T-helper 2 cell treated with Interferon-gamma antibody and Interleukin-4, amounts not matched to agents 5 μg/mL and 100 μg/mL, for 36 hours (primary cell): ENCODE data around the gene BLTP1.

Experiments used
- DNase-seq: peaks from one replicate; pipeline ENCODE4 v3.0.0; 2021; ENCODE audit warnings: low spot score
- H3K27ac Mint-ChIP-seq: one replicate; pipeline ENCODE4 v1.8.0; 2021; ENCODE audit warnings: mild to moderate bottlenecking, mixed read lengths
- H3K27me3 Mint-ChIP-seq: one replicate; pipeline ENCODE4 v1.8.0; 2021; ENCODE audit warnings: low read depth, mixed read lengths
- H3K36me3 Mint-ChIP-seq: one replicate; pipeline ENCODE4 v1.8.0; 2021; ENCODE audit warnings: low read depth, mixed read lengths
- H3K4me1 Mint-ChIP-seq: one replicate; pipeline ENCODE4 v1.8.0; 2021; ENCODE audit warnings: low read depth, mixed read lengths
- H3K4me3 Mint-ChIP-seq: one replicate; pipeline ENCODE4 v1.8.0; 2022; ENCODE audit warnings: mild to moderate bottlenecking, moderate library complexity, mixed read lengths
- H3K9me3 Mint-ChIP-seq: one replicate; pipeline ENCODE4 v1.8.0; 2021; ENCODE audit warnings: mixed read lengths

The BLTP1 gene

GRCh38 chr4:122140834-122141233, 11.3 kb upstream of the BLTP1 start:
- no peak for DNase-seq
- H3K27me3 Mint-ChIP-seq, result peaks cover 21% of the 10 kb centered on the region
- no peaks in the 10 kb centered on the region for H3K36me3 Mint-ChIP-seq
- H3K4me1 Mint-ChIP-seq, result no peaks in the 10 kb centered on the region
- H3K4me3 Mint-ChIP-seq, result no peak overlapping the region
- peaks cover 7% of the 10 kb centered on the region for H3K9me3 Mint-ChIP-seq
- no peak overlapping the region for H3K27ac Mint-ChIP-seq

- H3K9me3 Mint-ChIP-seq, result peaks cover 7% of the 10 kb centered on the region
- H3K36me3 Mint-ChIP-seq, result no peaks in the 10 kb centered on the region
- peaks cover 21% of the 10 kb centered on the region for H3K27me3 Mint-ChIP-seq
- no peak overlapping the region for H3K4me3 Mint-ChIP-seq
- H3K4me1 Mint-ChIP-seq, result peaks cover 2% of the 10 kb centered on the region
- DNase-seq, result no peak
- no peak overlapping the region for H3K27ac Mint-ChIP-seq
Measured at GRCh38 chr4:122142687-122143086, 9.4 kb upstream of the BLTP1 start.

- Mint-ChIP-seq H3K4me1 (peaks cover 14% of the 10 kb centered on the region), H3K4me3 (no peak overlapping the region), H3K27me3 (peaks cover 16% of the 10 kb centered on the region), H3K36me3 (no peaks in the 10 kb centered on the region), H3K9me3 (peaks cover 4% of the 10 kb centered on the region), H3K27ac (no peak overlapping the region)
- no peak for DNase-seq
Measured at GRCh38 chr4:122146652-122147051, 5.5 kb upstream of the BLTP1 start.

- Mint-ChIP-seq H3K27ac (peak overlapping the region; percentile 41), H3K4me1 (peaks cover 31% of the 10 kb centered on the region), H3K9me3 (no peaks in the 10 kb centered on the region), H3K27me3 (no peaks in the 10 kb centered on the region), H3K4me3 (peak overlapping the region; percentile 94), H3K36me3 (peaks cover 8% of the 10 kb centered on the region)
- no peak for DNase-seq
Measured at GRCh38 chr4:122150931-122151330, 1.2 kb upstream of the BLTP1 start.

GRCh38 chr4:122152711-122153226, 638 bp downstream of the BLTP1 start:
- peak; percentile 31 for DNase-seq
- H3K27ac Mint-ChIP-seq, result peak overlapping the region; percentile 93

GRCh38 chr4:122156819-122157218, 4.7 kb downstream of the BLTP1 start:
- H3K4me3 Mint-ChIP-seq, result no peak overlapping the region

More at GRCh38 chr4:122152711-122153226, 638 bp downstream of the BLTP1 start:
- Mint-ChIP-seq H3K36me3 (peaks cover 25% of the 10 kb centered on the region), H3K4me3 (peak overlapping the region; percentile 94), H3K4me1 (peaks cover 43% of the 10 kb centered on the region), H3K9me3 (no peaks in the 10 kb centered on the region), H3K27me3 (no peaks in the 10 kb centered on the region)

GRCh38 chr4:122163301-122163700, 11.2 kb downstream of the BLTP1 start:
- Mint-ChIP-seq H3K27ac (no peak overlapping the region), H3K4me3 (no peak overlapping the region), H3K9me3 (no peaks in the 10 kb centered on the region), H3K36me3 (peaks cover 14% of the 10 kb centered on the region), H3K4me1 (peaks cover 5% of the 10 kb centered on the region), H3K27me3 (no peaks in the 10 kb centered on the region)
- no peak for DNase-seq

More at GRCh38 chr4:122156819-122157218, 4.7 kb downstream of the BLTP1 start:
- Mint-ChIP-seq H3K9me3 (no peaks in the 10 kb centered on the region), H3K27ac (peak overlapping the region; percentile 40), H3K27me3 (no peaks in the 10 kb centered on the region), H3K36me3 (peaks cover 33% of the 10 kb centered on the region), H3K4me1 (peaks cover 28% of the 10 kb centered on the region)
- peak; percentile 9 for DNase-seq

GRCh38 chr4:122163767-122164166, 11.6 kb downstream of the BLTP1 start:
- Mint-ChIP-seq H3K4me1 (peaks cover 5% of the 10 kb centered on the region), H3K27me3 (no peaks in the 10 kb centered on the region), H3K9me3 (no peaks in the 10 kb centered on the region), H3K36me3 (peaks cover 14% of the 10 kb centered on the region), H3K27ac (no peak overlapping the region), H3K4me3 (no peak overlapping the region)
- DNase-seq, result no peak

- Mint-ChIP-seq H3K4me3 (no peak overlapping the region), H3K27me3 (no peaks in the 10 kb centered on the region), H3K36me3 (peaks cover 11% of the 10 kb centered on the region), H3K4me1 (peaks cover 9% of the 10 kb centered on the region), H3K27ac (no peak overlapping the region), H3K9me3 (no peaks in the 10 kb centered on the region)
- no peak for DNase-seq
Measured at GRCh38 chr4:122167369-122167768, 15.2 kb downstream of the BLTP1 start.

GRCh38 chr4:122170775-122171174, 18.6 kb downstream of the BLTP1 start:
- Mint-ChIP-seq H3K36me3 (peaks cover 13% of the 10 kb centered on the region), H3K4me3 (no peak overlapping the region), H3K27ac (no peak overlapping the region), H3K9me3 (no peaks in the 10 kb centered on the region), H3K4me1 (peaks cover 5% of the 10 kb centered on the region), H3K27me3 (no peaks in the 10 kb centered on the region)
- no peak for DNase-seq

GRCh38 chr4:122171323-122171722, 19.2 kb downstream of the BLTP1 start:
- no peaks in the 10 kb centered on the region for H3K27me3 Mint-ChIP-seq
- peaks cover 13% of the 10 kb centered on the region for H3K36me3 Mint-ChIP-seq
- no peaks in the 10 kb centered on the region for H3K9me3 Mint-ChIP-seq
- DNase-seq, result no peak
- no peak overlapping the region for H3K27ac Mint-ChIP-seq
- peaks cover 5% of the 10 kb centered on the region for H3K4me1 Mint-ChIP-seq
- no peak overlapping the region for H3K4me3 Mint-ChIP-seq

- Mint-ChIP-seq H3K4me1 (peaks cover 5% of the 10 kb centered on the region), H3K36me3 (peaks cover 20% of the 10 kb centered on the region), H3K27me3 (no peaks in the 10 kb centered on the region), H3K27ac (no peak overlapping the region), H3K4me3 (no peak overlapping the region), H3K9me3 (no peaks in the 10 kb centered on the region)
- DNase-seq, result no peak
Measured at GRCh38 chr4:122172266-122172665, 20.1 kb downstream of the BLTP1 start.

- no peak overlapping the region for H3K4me3 Mint-ChIP-seq
- H3K36me3 Mint-ChIP-seq, result peaks cover 33% of the 10 kb centered on the region
- no peaks in the 10 kb centered on the region for H3K9me3 Mint-ChIP-seq
- H3K27ac Mint-ChIP-seq, result no peak overlapping the region
- H3K4me1 Mint-ChIP-seq, result peaks cover 10% of the 10 kb centered on the region
- no peak for DNase-seq
- no peaks in the 10 kb centered on the region for H3K27me3 Mint-ChIP-seq
Measured at GRCh38 chr4:122178961-122179360, 26.8 kb downstream of the BLTP1 start.

- H3K27ac Mint-ChIP-seq, result no peak overlapping the region
- no peak for DNase-seq
- H3K4me1 Mint-ChIP-seq, result no peaks in the 10 kb centered on the region
- no peaks in the 10 kb centered on the region for H3K9me3 Mint-ChIP-seq
- H3K4me3 Mint-ChIP-seq, result no peak overlapping the region
- peaks cover 19% of the 10 kb centered on the region for H3K36me3 Mint-ChIP-seq
- no peaks in the 10 kb centered on the region for H3K27me3 Mint-ChIP-seq
Measured at GRCh38 chr4:122195718-122196117, 43.6 kb downstream of the BLTP1 start.
